WTC11 (cell line): Measurements from ENCODE around the gene DCUN1D2. TPM values are rescaled to one million over a fixed set of nuclear protein-coding genes. Genes with fewer than 3 reads are reported as not detected.

Source experiments
- ATAC-seq: fragments of 200-7000 bp; cut with Tn5 transposase; 2 replicates; pipeline ENCODE4 v1.10.0; 2021; ENCODE audit warnings: mild to moderate bottlenecking, moderate library complexity
- CTCF ChIA-PET: fragments of 300-600 bp; sonication (Branson Sonifier 250); formaldehyde crosslinking; loops from one replicate; lab custom pipeline; 2021; ENCODE audit warnings: antibody characterized with exemption; lab: Charles Lee
- POLR2A ChIA-PET: fragments of 350-600 bp; sonication (Branson Sonifier 250); formaldehyde crosslinking; loops from one replicate; lab custom pipeline; 2021; ENCODE audit warnings: antibody characterized with exemption; lab: Charles Lee
- DNase-seq: peaks from one replicate; pipeline ENCODE4 v3.0.0; 2021; ENCODE audit warnings: low spot score
- H3K27ac Mint-ChIP-seq: 2 replicates; pipeline ENCODE4 v1.8.0; 2021; ENCODE audit warnings: mixed read lengths
- H3K27me3 Mint-ChIP-seq: 2 replicates; pipeline ENCODE4 v1.8.0; 2021; ENCODE audit warnings: low read depth, mild to moderate bottlenecking, moderate library complexity, mixed read lengths
- H3K36me3 Mint-ChIP-seq: 2 replicates; pipeline ENCODE4 v1.8.0; 2021; ENCODE audit warnings: mixed read lengths
- H3K4me1 Mint-ChIP-seq: 2 replicates; pipeline ENCODE4 v1.8.0; 2022; ENCODE audit warnings: mixed read lengths
- H3K4me3 Mint-ChIP-seq: 2 replicates; pipeline ENCODE4 v1.8.0; 2021; ENCODE audit warnings: mild to moderate bottlenecking, moderate library complexity, mixed read lengths
- H3K9me3 Mint-ChIP-seq: 2 replicates; pipeline ENCODE4 v1.8.0; 2021; ENCODE audit warnings: mixed read lengths
- ETV6 ChIP-seq: sonication (generic); formaldehyde crosslinking; IDR thresholded peaks from 2 replicates; pipeline ENCODE4 v1.8.1; 2022; ENCODE audit warnings: mild to moderate bottlenecking, missing genetic modification reagents
- FOXJ3 ChIP-seq: sonication (generic); formaldehyde crosslinking; IDR thresholded peaks from 2 replicates; pipeline ENCODE4 v1.9.0; 2021; ENCODE audit warnings: missing genetic modification reagents, mild to moderate bottlenecking, borderline replicate concordance
- FOXK1 ChIP-seq: sonication (generic); formaldehyde crosslinking; IDR thresholded peaks from 2 replicates; pipeline ENCODE4 v1.8.0; 2022; ENCODE audit warnings: mild to moderate bottlenecking, moderate library complexity, missing genetic modification reagents
- GABPB1 ChIP-seq: sonication (generic); formaldehyde crosslinking; IDR thresholded peaks from 2 replicates; pipeline ENCODE4 v1.8.1; 2023; ENCODE audit warnings: mild to moderate bottlenecking, missing genetic modification reagents
- HMGA2 ChIP-seq: fragments of 250-450 bp; sonication (Bioruptor Pico); IDR thresholded peaks from 2 replicates; pipeline ENCODE4 v1.4.0; 2021; ENCODE audit warnings: mild to moderate bottlenecking, moderate library complexity
- JUN ChIP-seq: sonication (generic); formaldehyde crosslinking; IDR thresholded peaks from 2 replicates; pipeline ENCODE4 v1.8.0; 2023; ENCODE audit warnings: mild to moderate bottlenecking, missing genetic modification reagents
- MXD4 ChIP-seq: fragments of 250-450 bp; sonication (Bioruptor Pico); IDR thresholded peaks from 2 replicates; pipeline ENCODE4 v1.8.0; 2021; ENCODE audit warnings: mild to moderate bottlenecking, moderate library complexity, borderline replicate concordance
- NFATC4 ChIP-seq: fragments of 250-450 bp; sonication (Bioruptor Pico); IDR thresholded peaks from 2 replicates; pipeline ENCODE4 v1.9.0; 2021; ENCODE audit warnings: mild to moderate bottlenecking
- NFYB ChIP-seq: sonication (generic); formaldehyde crosslinking; conservative IDR thresholded peaks from 2 replicates; pipeline ENCODE4 v1.8.0; 2022; ENCODE audit warnings: low read depth, missing genetic modification reagents
- NR3C1 ChIP-seq: sonication (generic); formaldehyde crosslinking; conservative IDR thresholded peaks from 2 replicates; pipeline ENCODE4 v1.8.1; 2023; ENCODE audit warnings: low read depth, mild to moderate bottlenecking, missing genetic modification reagents
- PRRX2 ChIP-seq: fragments of 250-450 bp; sonication (Bioruptor Pico); IDR thresholded peaks from 2 replicates; pipeline ENCODE4 v1.8.0; 2021; ENCODE audit warnings: mild to moderate bottlenecking
- SOX15 ChIP-seq: fragments of 250-450 bp; sonication (Bioruptor Pico); IDR thresholded peaks from 2 replicates; pipeline ENCODE4 v1.9.0; 2021; ENCODE audit warnings: mild to moderate bottlenecking
- SP1 ChIP-seq: sonication (generic); formaldehyde crosslinking; conservative IDR thresholded peaks from 2 replicates; pipeline ENCODE4 v1.8.1; 2022; ENCODE audit warnings: missing genetic modification reagents
- TCF7 ChIP-seq: sonication (generic); formaldehyde crosslinking; IDR thresholded peaks from 2 replicates; pipeline ENCODE4 v1.8.0; 2022; ENCODE audit warnings: mild to moderate bottlenecking, low read depth, missing genetic modification reagents, moderate library complexity
- TEAD1 ChIP-seq: sonication (generic); formaldehyde crosslinking; IDR thresholded peaks from 2 replicates; pipeline ENCODE4 v1.8.0; 2022; ENCODE audit warnings: mild to moderate bottlenecking, missing genetic modification reagents
- ZNF219 ChIP-seq: sonication (generic); formaldehyde crosslinking; IDR thresholded peaks from 2 replicates; pipeline ENCODE4 v1.8.0; 2023; ENCODE audit warnings: missing genetic modification reagents, mild to moderate bottlenecking, borderline replicate concordance
- ZNF416 ChIP-seq: fragments of 250-450 bp; sonication (Bioruptor Pico); IDR thresholded peaks from 2 replicates; pipeline ENCODE4 v1.9.0; 2021; ENCODE audit warnings: mild to moderate bottlenecking, inconsistent platforms
- total RNA-seq: library from RNA; stranded (reverse); gene quantifications from 3 replicates; pipeline ENCODE4 v1.2.3, GENCODE V29; 2021
- TF ChIP-seq, protein P1 (sequence below): sonication (generic); formaldehyde crosslinking; IDR thresholded peaks from 2 replicates; pipeline ENCODE4 v1.8.1; 2022; ENCODE audit warnings: mild to moderate bottlenecking, missing genetic modification reagents, moderate library complexity, borderline replicate concordance
- TF ChIP-seq, protein P2 (sequence below): fragments of 250-450 bp; sonication (Bioruptor Pico); IDR thresholded peaks from 2 replicates; pipeline ENCODE4 v1.8.0; 2021; ENCODE audit warnings: mild to moderate bottlenecking
- TF ChIP-seq, protein P3 (sequence below): sonication (generic); formaldehyde crosslinking; IDR thresholded peaks from 2 replicates; pipeline ENCODE4 v1.8.1; 2023; ENCODE audit warnings: mild to moderate bottlenecking, missing genetic modification reagents
- TF ChIP-seq, protein P4 (sequence below): sonication (generic); formaldehyde crosslinking; IDR thresholded peaks from 2 replicates; pipeline ENCODE4 v1.8.0; 2022; ENCODE audit warnings: mild to moderate bottlenecking, missing genetic modification reagents
- TF ChIP-seq, protein P5 (sequence below): sonication (generic); formaldehyde crosslinking; IDR thresholded peaks from 2 replicates; pipeline ENCODE4 v1.8.0; 2022; ENCODE audit warnings: mild to moderate bottlenecking, missing genetic modification reagents
- TF ChIP-seq, protein P6 (sequence below): sonication (generic); formaldehyde crosslinking; IDR thresholded peaks from 2 replicates; pipeline ENCODE4 v1.8.1; 2023; ENCODE audit warnings: mild to moderate bottlenecking, missing genetic modification reagents, moderate library complexity
- TF ChIP-seq, protein P7 (sequence below): fragments of 200-600 bp; IDR thresholded peaks from 2 replicates; pipeline ENCODE4 v1.8.0; 2022; ENCODE audit warnings: antibody characterized with exemption

The DCUN1D2 gene
- total RNA-seq, 1 experiment from 2014 or later, result 42.5 TPM

DNA sequence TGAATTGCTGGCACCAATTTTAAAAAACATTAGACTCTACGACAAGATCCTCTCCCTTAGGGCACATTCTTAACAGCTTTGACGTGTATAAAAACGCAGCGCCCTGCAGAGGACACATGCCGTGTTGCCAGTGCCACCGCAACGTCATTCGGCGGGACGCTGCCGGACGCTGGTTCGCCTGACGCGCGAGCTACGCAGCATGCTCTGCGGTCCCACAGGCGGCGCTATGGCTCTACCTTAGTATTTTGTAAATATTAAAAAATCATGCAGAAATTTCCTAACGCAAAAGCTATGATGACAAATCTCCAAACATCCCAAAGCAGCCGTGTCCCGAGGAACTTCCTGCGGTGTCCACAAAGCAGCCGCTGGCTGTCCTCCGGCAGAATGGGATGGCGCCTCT, 33.0 kb downstream of the DCUN1D2 start:
- Mint-ChIP-seq H3K36me3 (peaks cover 64% of the 10 kb centered on the region), H3K27me3 (no peaks in the 10 kb centered on the region)

GRCh38 chr13:113456116-113456702, 34.3 kb downstream of the DCUN1D2 start:
- H3K36me3 Mint-ChIP-seq, result peaks cover 56% of the 10 kb centered on the region
- ChIA-PET CTCF (interaction anchor here (2.8 to 3.6 kb wide), 2 partner anchors 39 to 107 kb away, joined by 9 to 29 read pairs; no protein-coding TSS in a partner anchor), POLR2A (no interaction called here)
- H3K4me1 Mint-ChIP-seq, result no peaks in the 10 kb centered on the region
- DNase-seq (no peak), ATAC-seq (no peak)
- TF ChIP-seq, protein P1, sequence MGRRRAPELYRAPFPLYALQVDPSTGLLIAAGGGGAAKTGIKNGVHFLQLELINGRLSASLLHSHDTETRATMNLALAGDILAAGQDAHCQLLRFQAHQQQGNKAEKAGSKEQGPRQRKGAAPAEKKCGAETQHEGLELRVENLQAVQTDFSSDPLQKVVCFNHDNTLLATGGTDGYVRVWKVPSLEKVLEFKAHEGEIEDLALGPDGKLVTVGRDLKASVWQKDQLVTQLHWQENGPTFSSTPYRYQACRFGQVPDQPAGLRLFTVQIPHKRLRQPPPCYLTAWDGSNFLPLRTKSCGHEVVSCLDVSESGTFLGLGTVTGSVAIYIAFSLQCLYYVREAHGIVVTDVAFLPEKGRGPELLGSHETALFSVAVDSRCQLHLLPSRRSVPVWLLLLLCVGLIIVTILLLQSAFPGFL (CRISPR knock-in tag), result no peak
- TF ChIP-seq FOXK1 (CRISPR knock-in tag) (no peak), NFYB (CRISPR knock-in tag) (no peak), FOXJ3 (no peak), JUN (CRISPR knock-in tag) (no peak), NR3C1 (no peak), SOX15 (CRISPR knock-in tag) (no peak), ZNF416 (CRISPR knock-in tag) (no peak), GABPB1 (CRISPR knock-in tag) (no peak), TCF7 (CRISPR knock-in tag) (no peak), MXD4 (no peak), ZNF219 (CRISPR knock-in tag) (no peak), HMGA2 (CRISPR knock-in tag) (no peak), PRRX2 (CRISPR knock-in tag) (no peak)
- TF ChIP-seq, protein P2, sequence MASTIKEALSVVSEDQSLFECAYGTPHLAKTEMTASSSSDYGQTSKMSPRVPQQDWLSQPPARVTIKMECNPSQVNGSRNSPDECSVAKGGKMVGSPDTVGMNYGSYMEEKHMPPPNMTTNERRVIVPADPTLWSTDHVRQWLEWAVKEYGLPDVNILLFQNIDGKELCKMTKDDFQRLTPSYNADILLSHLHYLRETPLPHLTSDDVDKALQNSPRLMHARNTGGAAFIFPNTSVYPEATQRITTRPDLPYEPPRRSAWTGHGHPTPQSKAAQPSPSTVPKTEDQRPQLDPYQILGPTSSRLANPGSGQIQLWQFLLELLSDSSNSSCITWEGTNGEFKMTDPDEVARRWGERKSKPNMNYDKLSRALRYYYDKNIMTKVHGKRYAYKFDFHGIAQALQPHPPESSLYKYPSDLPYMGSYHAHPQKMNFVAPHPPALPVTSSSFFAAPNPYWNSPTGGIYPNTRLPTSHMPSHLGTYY (CRISPR knock-in tag), result no peak
- TF ChIP-seq, protein P3, sequence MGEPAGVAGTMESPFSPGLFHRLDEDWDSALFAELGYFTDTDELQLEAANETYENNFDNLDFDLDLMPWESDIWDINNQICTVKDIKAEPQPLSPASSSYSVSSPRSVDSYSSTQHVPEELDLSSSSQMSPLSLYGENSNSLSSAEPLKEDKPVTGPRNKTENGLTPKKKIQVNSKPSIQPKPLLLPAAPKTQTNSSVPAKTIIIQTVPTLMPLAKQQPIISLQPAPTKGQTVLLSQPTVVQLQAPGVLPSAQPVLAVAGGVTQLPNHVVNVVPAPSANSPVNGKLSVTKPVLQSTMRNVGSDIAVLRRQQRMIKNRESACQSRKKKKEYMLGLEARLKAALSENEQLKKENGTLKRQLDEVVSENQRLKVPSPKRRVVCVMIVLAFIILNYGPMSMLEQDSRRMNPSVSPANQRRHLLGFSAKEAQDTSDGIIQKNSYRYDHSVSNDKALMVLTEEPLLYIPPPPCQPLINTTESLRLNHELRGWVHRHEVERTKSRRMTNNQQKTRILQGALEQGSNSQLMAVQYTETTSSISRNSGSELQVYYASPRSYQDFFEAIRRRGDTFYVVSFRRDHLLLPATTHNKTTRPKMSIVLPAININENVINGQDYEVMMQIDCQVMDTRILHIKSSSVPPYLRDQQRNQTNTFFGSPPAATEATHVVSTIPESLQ (CRISPR knock-in tag), result no peak
- TF ChIP-seq, protein P4, sequence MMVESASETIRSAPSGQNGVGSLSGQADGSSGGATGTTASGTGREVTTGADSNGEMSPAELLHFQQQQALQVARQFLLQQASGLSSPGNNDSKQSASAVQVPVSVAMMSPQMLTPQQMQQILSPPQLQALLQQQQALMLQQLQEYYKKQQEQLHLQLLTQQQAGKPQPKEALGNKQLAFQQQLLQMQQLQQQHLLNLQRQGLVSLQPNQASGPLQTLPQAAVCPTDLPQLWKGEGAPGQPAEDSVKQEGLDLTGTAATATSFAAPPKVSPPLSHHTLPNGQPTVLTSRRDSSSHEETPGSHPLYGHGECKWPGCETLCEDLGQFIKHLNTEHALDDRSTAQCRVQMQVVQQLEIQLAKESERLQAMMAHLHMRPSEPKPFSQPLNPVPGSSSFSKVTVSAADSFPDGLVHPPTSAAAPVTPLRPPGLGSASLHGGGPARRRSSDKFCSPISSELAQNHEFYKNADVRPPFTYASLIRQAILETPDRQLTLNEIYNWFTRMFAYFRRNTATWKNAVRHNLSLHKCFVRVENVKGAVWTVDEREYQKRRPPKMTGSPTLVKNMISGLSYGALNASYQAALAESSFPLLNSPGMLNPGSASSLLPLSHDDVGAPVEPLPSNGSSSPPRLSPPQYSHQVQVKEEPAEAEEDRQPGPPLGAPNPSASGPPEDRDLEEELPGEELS, result no peak
- TF ChIP-seq, protein P5, sequence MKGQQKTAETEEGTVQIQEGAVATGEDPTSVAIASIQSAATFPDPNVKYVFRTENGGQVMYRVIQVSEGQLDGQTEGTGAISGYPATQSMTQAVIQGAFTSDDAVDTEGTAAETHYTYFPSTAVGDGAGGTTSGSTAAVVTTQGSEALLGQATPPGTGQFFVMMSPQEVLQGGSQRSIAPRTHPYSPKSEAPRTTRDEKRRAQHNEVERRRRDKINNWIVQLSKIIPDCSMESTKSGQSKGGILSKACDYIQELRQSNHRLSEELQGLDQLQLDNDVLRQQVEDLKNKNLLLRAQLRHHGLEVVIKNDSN (CRISPR knock-in tag), result no peak
- TF ChIP-seq, protein P6, sequence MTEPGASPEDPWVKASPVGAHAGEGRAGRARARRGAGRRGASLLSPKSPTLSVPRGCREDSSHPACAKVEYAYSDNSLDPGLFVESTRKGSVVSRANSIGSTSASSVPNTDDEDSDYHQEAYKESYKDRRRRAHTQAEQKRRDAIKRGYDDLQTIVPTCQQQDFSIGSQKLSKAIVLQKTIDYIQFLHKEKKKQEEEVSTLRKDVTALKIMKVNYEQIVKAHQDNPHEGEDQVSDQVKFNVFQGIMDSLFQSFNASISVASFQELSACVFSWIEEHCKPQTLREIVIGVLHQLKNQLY (CRISPR knock-in tag), result no peak
- H3K27me3 Mint-ChIP-seq, result no peaks in the 10 kb centered on the region
- no peak overlapping the region for H3K27ac Mint-ChIP-seq
- H3K9me3 Mint-ChIP-seq, result no peaks in the 10 kb centered on the region
- no peak overlapping the region for H3K4me3 Mint-ChIP-seq

More for the DNA sequence above, 33.0 kb downstream of the DCUN1D2 start:
- no peak for TF ChIP-seq TCF7 (CRISPR knock-in tag)
- TF ChIP-seq ZNF416 (CRISPR knock-in tag), result no peak
- TF ChIP-seq ETV6 (CRISPR knock-in tag), result no peak
- no peak for TF ChIP-seq NR3C1
- TF ChIP-seq TEAD1 (CRISPR knock-in tag), result no peak
- TF ChIP-seq, protein P7, sequence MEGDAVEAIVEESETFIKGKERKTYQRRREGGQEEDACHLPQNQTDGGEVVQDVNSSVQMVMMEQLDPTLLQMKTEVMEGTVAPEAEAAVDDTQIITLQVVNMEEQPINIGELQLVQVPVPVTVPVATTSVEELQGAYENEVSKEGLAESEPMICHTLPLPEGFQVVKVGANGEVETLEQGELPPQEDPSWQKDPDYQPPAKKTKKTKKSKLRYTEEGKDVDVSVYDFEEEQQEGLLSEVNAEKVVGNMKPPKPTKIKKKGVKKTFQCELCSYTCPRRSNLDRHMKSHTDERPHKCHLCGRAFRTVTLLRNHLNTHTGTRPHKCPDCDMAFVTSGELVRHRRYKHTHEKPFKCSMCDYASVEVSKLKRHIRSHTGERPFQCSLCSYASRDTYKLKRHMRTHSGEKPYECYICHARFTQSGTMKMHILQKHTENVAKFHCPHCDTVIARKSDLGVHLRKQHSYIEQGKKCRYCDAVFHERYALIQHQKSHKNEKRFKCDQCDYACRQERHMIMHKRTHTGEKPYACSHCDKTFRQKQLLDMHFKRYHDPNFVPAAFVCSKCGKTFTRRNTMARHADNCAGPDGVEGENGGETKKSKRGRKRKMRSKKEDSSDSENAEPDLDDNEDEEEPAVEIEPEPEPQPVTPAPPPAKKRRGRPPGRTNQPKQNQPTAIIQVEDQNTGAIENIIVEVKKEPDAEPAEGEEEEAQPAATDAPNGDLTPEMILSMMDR, result no peak
- no peak for TF ChIP-seq SP1 (CRISPR knock-in tag)
- TF ChIP-seq ZNF219 (CRISPR knock-in tag), result no peak
- no peak for TF ChIP-seq NFATC4
- TF ChIP-seq, all 79 proteins: peak for 0
- Mint-ChIP-seq H3K27ac (no peak overlapping the region), H3K4me1 (no peaks in the 10 kb centered on the region), H3K4me3 (no peak overlapping the region), H3K9me3 (no peaks in the 10 kb centered on the region)
- POLR2A ChIA-PET, result no interaction called here
- DNase-seq (no peak), ATAC-seq (no peak)
- CTCF ChIA-PET, result interaction anchor here (0.5 to 3.6 kb wide), 11 partner anchors 30 to 160 kb away, joined by 3 to 29 read pairs (median 4); partner anchors contain the start of gene DCUN1D2
